A673 (cell line): ENCODE results near the gene THOC6. TPM values are rescaled to one million over a fixed set of nuclear protein-coding genes. Genes with fewer than 3 reads are reported as not detected.
"Not testable (repeated sequence)": the region's sequence is repeated elsewhere in the genome, so short reads cannot be mapped to it uniquely, and the experiment has no call there.

ENCODE experiments used
- BruUV-seq: library from RNA; stranded (reverse); fragments of 400-500 nt; replicated peaks from 2 replicates; lab custom pipeline; 2021; lab: Mats Ljungman, UMichigan
- CTCF ChIA-PET: fragments of 300-600 bp; sonication (Branson Sonifier 250); formaldehyde crosslinking; loops from one replicate; lab custom pipeline; 2022; ENCODE audit warnings: antibody characterized with exemption; lab: Charles Lee
- POLR2A ChIA-PET: fragments of 300-600 bp; sonication (Branson Sonifier 250); formaldehyde crosslinking; loops from one replicate; lab custom pipeline; 2022; ENCODE audit warnings: antibody characterized with exemption; ENCODE audit not compliant: low non-redundant PET; lab: Charles Lee
- DNase-seq: peaks from one replicate; pipeline ENCODE4 v3.0.0-alpha.2; 2015; ENCODE audit warnings: low spot score
- H3K27ac ChIP-seq: fragments of 200-600 bp; sonication (generic); 2 replicates; pipeline ENCODE4 v1.5.1; 2016; ENCODE audit warnings: mixed run types, low read depth, mild to moderate bottlenecking, mixed read lengths, antibody characterized with exemption, low read length; ENCODE audit not compliant: poor library complexity, severe bottlenecking
- H3K27me3 ChIP-seq: fragments of 200-600 bp; sonication (generic); replicated peaks from 2 replicates; pipeline ENCODE4 v1.6.1; 2017; ENCODE audit warnings: mixed run types, low read depth, mild to moderate bottlenecking, mixed read lengths, antibody characterized with exemption, low read length; ENCODE audit not compliant: insufficient read depth, poor library complexity
- H3K36me3 ChIP-seq: fragments of 200-600 bp; sonication (generic); 2 replicates; pipeline ENCODE4 v1.6.1; 2016; ENCODE audit warnings: mixed run types, mild to moderate bottlenecking, mixed read lengths, antibody characterized with exemption, low read length; ENCODE audit not compliant: insufficient read depth, poor library complexity, severe bottlenecking
- H3K4me1 ChIP-seq: fragments of 200-600 bp; sonication (generic); 2 replicates; pipeline ENCODE4 v1.6.1; 2017; ENCODE audit warnings: mixed run types, mild to moderate bottlenecking, mixed read lengths, antibody characterized with exemption, low read length; ENCODE audit not compliant: insufficient read depth, poor library complexity, severe bottlenecking
- H3K4me3 ChIP-seq: fragments of 200-600 bp; sonication (generic); 2 replicates; pipeline ENCODE4 v1.5.1; 2016; ENCODE audit warnings: low read depth, mixed run types, mild to moderate bottlenecking, mixed read lengths, low read length; ENCODE audit not compliant: poor library complexity, severe bottlenecking
- H3K9me3 ChIP-seq: fragments of 200-600 bp; sonication (generic); 2 replicates; pipeline ENCODE4 v1.6.1; 2016; ENCODE audit warnings: mixed run types, low read depth, mild to moderate bottlenecking, mixed read lengths, antibody characterized with exemption, low read length; ENCODE audit not compliant: poor library complexity, severe bottlenecking
- CTCF ChIP-seq: fragments of 300-800, 200-600 bp; sonication (generic); conservative IDR thresholded peaks from 2 replicates; pipeline ENCODE4 v1.5.1; 2017; ENCODE audit warnings: low read depth, mild to moderate bottlenecking, antibody characterized with exemption, low read length, moderate library complexity, mixed read lengths
- EZH2 ChIP-seq: fragments of 200-600 bp; sonication (generic); IDR thresholded peaks from 2 replicates; pipeline ENCODE4 v1.6.1; 2017; ENCODE audit warnings: borderline replicate concordance, low read depth, mild to moderate bottlenecking, mixed read lengths, antibody characterized with exemption, low read length; ENCODE audit not compliant: poor library complexity, severe bottlenecking
- intact Hi-C: fragments of 100-400 bp; cut with micrococcal nuclease; formaldehyde crosslinking; loops from one replicate; pipeline ENCODE4 v1.10.0; 2022; ENCODE audit not compliant: unreplicated experiment
- total RNA-seq: library from RNA; stranded (reverse); gene quantifications from 2 replicates; pipeline ENCODE4 v1.2.3, GENCODE V29; 2021

Gene THOC6
- total RNA-seq, 1 experiment from 2014 or later, result 59.3 TPM

GRCh38 chr16:3074860-3075522 lies 51.2 kb downstream of the THOC6 start:
- no peaks in the 10 kb centered on the region for H3K9me3 ChIP-seq
- no peak for TF ChIP-seq EZH2
- no peak overlapping the region for H3K27ac ChIP-seq
- no peak for DNase-seq
- peaks cover 11% of the 10 kb centered on the region for H3K27me3 ChIP-seq
- H3K4me1 ChIP-seq, result no peaks in the 10 kb centered on the region
- no peak overlapping the region for H3K4me3 ChIP-seq
- CTCF ChIA-PET, result no interaction called here
- no TSS peak for BruUV-seq
- intact Hi-C loops, result no loop called here
- H3K36me3 ChIP-seq, result no peaks in the 10 kb centered on the region
- POLR2A ChIA-PET, result no interaction called here

GRCh38 chr16:3075523-3075915 lies 51.7 kb downstream of the THOC6 start:
- CTCF ChIA-PET, result no interaction called here
- DNase-seq, result no peak
- H3K36me3 ChIP-seq, result no peaks in the 10 kb centered on the region
- no peaks in the 10 kb centered on the region for H3K9me3 ChIP-seq
- TF ChIP-seq CTCF (no peak), EZH2 (no peak)
- H3K27ac ChIP-seq, result no peak overlapping the region
- no peaks in the 10 kb centered on the region for H3K4me1 ChIP-seq
- no TSS peak for BruUV-seq
- intact Hi-C loops, result no loop called here
- H3K27me3 ChIP-seq, result peaks cover 15% of the 10 kb centered on the region
- POLR2A ChIA-PET, result no interaction called here
- no peak overlapping the region for H3K4me3 ChIP-seq

GRCh38 chr16:3075946-3076345 lies 52.1 kb downstream of the THOC6 start:
- BruUV-seq, POLR2A ChIA-PET, H3K27ac ChIP-seq, H3K9me3 ChIP-seq, intact Hi-C loops, H3K36me3 ChIP-seq, H3K4me1 ChIP-seq, DNase-seq, H3K4me3 ChIP-seq: not testable (repeated sequence)
- peaks cover 15% of the 10 kb centered on the region for H3K27me3 ChIP-seq
- CTCF ChIA-PET, result interaction anchor here (0.7 kb wide), 1 partner anchor 54 kb away, joined by 3 read pairs; no protein-coding TSS in a partner anchor

GRCh38 chr16:3076577-3076976 lies 52.7 kb downstream of the THOC6 start:
- H3K36me3 ChIP-seq, result no peaks in the 10 kb centered on the region
- H3K27me3 ChIP-seq, result peaks cover 15% of the 10 kb centered on the region
- no peak for DNase-seq
- CTCF ChIA-PET, result interaction anchor here (0.7 kb wide), 1 partner anchor 53 kb away, joined by 3 read pairs; no protein-coding TSS in a partner anchor
- TF ChIP-seq EZH2 (no peak), CTCF (no peak)
- H3K4me1 ChIP-seq, result no peaks in the 10 kb centered on the region
- POLR2A ChIA-PET, result no interaction called here
- H3K27ac ChIP-seq, result no peak overlapping the region
- BruUV-seq, result no TSS peak
- intact Hi-C loops, result no loop called here
- H3K9me3 ChIP-seq, result no peaks in the 10 kb centered on the region
- no peak overlapping the region for H3K4me3 ChIP-seq

Other genes starting within 250 kb of the THOC6 start
- 188 and 206 TPM in 2 replicates for gene ELOB, start 246.8 kb upstream of the THOC6 start, total RNA-seq
- gene PRSS33, start 236.5 kb upstream of the THOC6 start, total RNA-seq, result not detected in 2 replicates
- gene PRSS41, start 225.6 kb upstream of the THOC6 start, total RNA-seq, result not detected in 2 replicates
- gene PRSS21, start 206.8 kb upstream of the THOC6 start, total RNA-seq, result not detected in 2 replicates
- not detected in 2 replicates for gene ZG16B, start 193.7 kb upstream of the THOC6 start, total RNA-seq
- gene PRSS22, start 165.9 kb upstream of the THOC6 start, total RNA-seq, result not detected in 2 replicates
- 23.9 and 28.5 TPM in 2 replicates for gene FLYWCH2, start 140.8 kb upstream of the THOC6 start, total RNA-seq
- 46.8 and 47.0 TPM in 2 replicates for gene FLYWCH1, start 112.1 kb upstream of the THOC6 start, total RNA-seq
- gene KREMEN2, start 59.8 kb upstream of the THOC6 start, total RNA-seq, result 0.49 and 1.6 TPM in 2 replicates
- gene PAQR4, start 54.7 kb upstream of the THOC6 start, total RNA-seq, result 46.5 and 49.7 TPM in 2 replicates
- gene PKMYT1, start 43.6 kb upstream of the THOC6 start, total RNA-seq, result 120 and 128 TPM in 2 replicates
- not detected in 2 replicates for gene CLDN9, start 11.1 kb upstream of the THOC6 start, total RNA-seq
- gene CLDN6, start 5.9 kb upstream of the THOC6 start, total RNA-seq, result 0.21 and 0.31 TPM in 2 replicates
- 23.7 and 39.5 TPM in 2 replicates for gene TNFRSF12A, start 3.7 kb upstream of the THOC6 start, total RNA-seq
- gene HCFC1R1, start 93 bp upstream of the THOC6 start, total RNA-seq, result 46.6 and 51.4 TPM in 2 replicates
- not detected in 2 replicates for gene BICDL2, start 12.9 kb downstream of the THOC6 start, total RNA-seq
- gene MMP25, start 22.5 kb downstream of the THOC6 start, total RNA-seq, result 0.80 and 1.3 TPM in 2 replicates
- 4.5 and 7.7 TPM in 2 replicates for gene IL32, start 41.6 kb downstream of the THOC6 start, total RNA-seq
- gene ZSCAN10, start 75.3 kb downstream of the THOC6 start, total RNA-seq, result not detected in 2 replicates
- gene ZNF205, start 88.6 kb downstream of the THOC6 start, total RNA-seq, result 16.8 and 19.0 TPM in 2 replicates
- 16.0 and 16.1 TPM in 2 replicates for gene ZNF213, start 111.0 kb downstream of the THOC6 start, total RNA-seq
- not detected in 2 replicates for gene OR1F1, start 164.2 kb downstream of the THOC6 start, total RNA-seq
- gene ZNF200, start 211.1 kb downstream of the THOC6 start, total RNA-seq, result 10.8 and 13.0 TPM in 2 replicates
- not detected in 2 replicates for gene MEFV, start 232.6 kb downstream of the THOC6 start, total RNA-seq